Activated CD4-positive, alpha-beta memory T cell treated with anti-CD3 and anti-CD28 coated beads, Interleukin-2, amount 10 ng/mL, durations not matched to agents 7 days and 5 days (primary cell): ENCODE data around the gene KRT84. TPM values are rescaled to one million over a fixed set of nuclear protein-coding genes. Genes with fewer than 3 reads are reported as not detected.

Experiments
- CTCF ChIA-PET: fragments of 350-600 bp; sonication (Branson Sonifier 250); formaldehyde crosslinking; loops from one replicate; lab custom pipeline; 2021; ENCODE audit warnings: antibody characterized with exemption, inconsistent platforms; lab: Charles Lee
- POLR2A ChIA-PET: fragments of 350-600 bp; sonication (Branson Sonifier 250); formaldehyde crosslinking; loops from one replicate; lab custom pipeline; 2021; ENCODE audit warnings: antibody characterized with exemption; lab: Charles Lee
- DNase-seq: peaks from one replicate; pipeline ENCODE4 v3.0.0-alpha.2; 2020
- H3K27ac Mint-ChIP-seq: one replicate; pipeline ENCODE4 v1.8.0; 2021; ENCODE audit warnings: mild to moderate bottlenecking, mixed read lengths
- H3K27me3 Mint-ChIP-seq: one replicate; pipeline ENCODE4 v1.8.0; 2021; ENCODE audit warnings: mixed read lengths
- H3K36me3 Mint-ChIP-seq: one replicate; pipeline ENCODE4 v1.8.0; 2021; ENCODE audit warnings: low read depth, mixed read lengths
- H3K4me1 Mint-ChIP-seq: one replicate; pipeline ENCODE4 v1.8.0; 2021; ENCODE audit warnings: mixed read lengths
- H3K4me3 Mint-ChIP-seq: one replicate; pipeline ENCODE4 v1.8.0; 2021; ENCODE audit warnings: mild to moderate bottlenecking, mixed read lengths
- H3K9me3 Mint-ChIP-seq: one replicate; pipeline ENCODE4 v1.8.0; 2021; ENCODE audit warnings: mixed read lengths
- total RNA-seq, 2 experiments: library from RNA; stranded (reverse); gene quantifications; one replicate each; pipeline ENCODE4 v1.2.3, GENCODE V29; 2021

Gene KRT84
- total RNA-seq, 2 experiments from 2014 or later = not detected

DNA sequence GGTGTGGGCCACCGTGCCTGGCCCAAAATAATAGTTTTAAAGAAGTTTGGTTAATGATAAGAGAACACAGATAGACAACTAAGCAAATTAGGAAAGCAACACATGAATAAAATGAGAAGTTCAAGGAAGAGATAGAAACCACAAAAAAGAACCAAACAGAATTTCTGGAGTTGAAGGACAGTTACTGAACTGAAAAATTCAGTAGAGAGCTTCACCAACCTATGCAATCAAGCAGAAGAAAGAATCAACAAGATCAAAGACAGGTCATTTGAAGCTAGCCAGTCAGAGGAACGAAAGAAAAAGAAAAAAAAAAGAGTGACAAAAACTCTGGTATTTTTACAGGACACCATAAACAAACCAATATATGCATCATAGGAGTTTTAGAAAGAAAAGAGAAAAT is 48.8 kb downstream of the KRT84 start:
- H3K9me3 Mint-ChIP-seq = no peaks in the 10 kb centered on the region
- DNase-seq = no peak
- H3K36me3 Mint-ChIP-seq = no peaks in the 10 kb centered on the region
- CTCF ChIA-PET = interaction anchor here (1.8 kb wide), 2 partner anchors 9 to 58 kb away, joined by 4 to 10 read pairs; no protein-coding TSS in a partner anchor
- H3K4me1 Mint-ChIP-seq = peaks cover 8% of the 10 kb centered on the region
- POLR2A ChIA-PET = no interaction called here
- no peak overlapping the region for H3K27ac Mint-ChIP-seq
- H3K4me3 Mint-ChIP-seq = no peak overlapping the region
- H3K27me3 Mint-ChIP-seq = peaks cover 14% of the 10 kb centered on the region

DNA sequence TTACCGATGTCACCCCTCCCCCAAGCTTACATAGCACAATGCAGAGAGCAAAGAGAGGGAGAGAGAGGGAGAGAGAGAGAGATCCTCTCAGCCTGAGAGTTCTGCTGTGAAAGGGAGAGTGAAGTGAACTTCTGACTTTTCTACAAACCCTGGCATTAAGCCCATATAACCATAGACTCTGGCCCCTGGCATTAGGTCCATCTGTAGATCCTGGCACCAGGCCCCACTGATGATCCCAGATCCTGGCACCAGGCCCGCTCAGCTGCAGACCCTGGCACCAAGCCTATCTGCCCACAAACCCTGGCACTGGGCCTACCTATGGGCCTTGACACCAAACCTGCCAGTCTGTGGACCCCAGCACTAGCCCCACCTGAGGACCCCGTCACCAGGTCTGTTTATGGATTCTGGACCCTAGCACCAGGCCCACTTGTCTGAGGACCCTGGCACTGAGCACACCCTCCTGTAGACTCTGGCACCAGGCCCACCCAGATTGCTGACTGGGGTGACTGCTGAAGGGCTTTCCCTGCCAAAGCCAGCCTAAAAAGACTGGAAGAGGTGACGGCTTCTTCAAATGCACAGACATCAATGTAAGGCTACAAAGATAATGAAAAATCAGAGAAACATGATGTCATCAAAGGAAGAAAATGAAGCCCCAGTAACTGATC is 49.7 kb downstream of the KRT84 start:
- no peak for DNase-seq
- CTCF ChIA-PET = interaction anchor here (1.2 to 1.8 kb wide), 3 partner anchors 8 to 114 kb away, joined by 3 to 10 read pairs (median 4); no protein-coding TSS in a partner anchor
- Mint-ChIP-seq H3K4me1 (peaks cover 8% of the 10 kb centered on the region), H3K27me3 (peaks cover 13% of the 10 kb centered on the region), H3K36me3 (no peaks in the 10 kb centered on the region), H3K9me3 (no peaks in the 10 kb centered on the region), H3K27ac (no peak overlapping the region), H3K4me3 (no peak overlapping the region)
- POLR2A ChIA-PET = no interaction called here

DNA sequence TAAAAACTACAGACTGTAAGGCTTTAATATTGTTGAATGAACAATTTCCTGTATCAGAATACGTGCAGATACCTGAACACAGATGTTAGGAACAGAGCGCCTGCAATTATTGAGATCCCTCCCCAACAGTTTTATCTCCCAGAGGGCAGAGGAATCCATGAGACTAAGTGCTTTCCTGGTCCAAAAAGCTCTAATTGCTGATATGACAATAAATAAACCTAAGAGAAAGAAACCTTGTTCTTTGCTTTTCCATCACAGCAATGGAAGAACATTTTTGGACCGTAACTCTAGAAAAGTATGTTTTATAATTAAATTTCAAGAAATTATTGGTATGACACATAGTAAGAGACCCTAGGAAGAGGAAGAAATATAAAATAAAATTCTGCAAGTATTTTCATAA is 51.3 kb downstream of the KRT84 start:
- no peak for DNase-seq
- ChIA-PET POLR2A (no interaction called here), CTCF (no interaction called here)
- H3K27ac Mint-ChIP-seq = no peak overlapping the region
- H3K4me1 Mint-ChIP-seq = peaks cover 8% of the 10 kb centered on the region
- no peak overlapping the region for H3K4me3 Mint-ChIP-seq
- H3K36me3 Mint-ChIP-seq = no peaks in the 10 kb centered on the region
- H3K27me3 Mint-ChIP-seq = peaks cover 16% of the 10 kb centered on the region
- no peaks in the 10 kb centered on the region for H3K9me3 Mint-ChIP-seq

DNA sequence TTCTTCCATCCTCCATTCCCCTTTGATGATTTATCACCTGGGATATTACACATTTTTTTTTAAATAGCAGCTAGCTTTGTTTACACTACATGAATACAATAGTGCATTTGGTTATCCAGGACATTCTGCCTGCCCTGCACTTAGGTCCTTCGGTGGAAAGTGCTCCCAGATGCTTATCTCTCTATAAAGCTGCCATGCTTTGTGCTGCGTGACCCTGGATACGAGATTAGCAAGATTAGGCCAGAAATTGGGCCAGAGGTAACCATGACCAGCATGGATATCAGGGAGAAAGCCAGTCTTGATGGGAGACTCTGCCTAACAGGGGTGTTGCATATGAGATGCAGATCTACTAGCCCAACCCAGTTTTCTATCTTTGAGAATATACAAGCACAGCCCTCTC is 52.1 kb downstream of the KRT84 start:
- H3K4me1 Mint-ChIP-seq = peaks cover 10% of the 10 kb centered on the region
- ChIA-PET POLR2A (no interaction called here), CTCF (no interaction called here)
- no peaks in the 10 kb centered on the region for H3K9me3 Mint-ChIP-seq
- H3K27me3 Mint-ChIP-seq = peaks cover 10% of the 10 kb centered on the region
- no peak overlapping the region for H3K4me3 Mint-ChIP-seq
- DNase-seq = no peak
- no peaks in the 10 kb centered on the region for H3K36me3 Mint-ChIP-seq
- H3K27ac Mint-ChIP-seq = no peak overlapping the region

DNA sequence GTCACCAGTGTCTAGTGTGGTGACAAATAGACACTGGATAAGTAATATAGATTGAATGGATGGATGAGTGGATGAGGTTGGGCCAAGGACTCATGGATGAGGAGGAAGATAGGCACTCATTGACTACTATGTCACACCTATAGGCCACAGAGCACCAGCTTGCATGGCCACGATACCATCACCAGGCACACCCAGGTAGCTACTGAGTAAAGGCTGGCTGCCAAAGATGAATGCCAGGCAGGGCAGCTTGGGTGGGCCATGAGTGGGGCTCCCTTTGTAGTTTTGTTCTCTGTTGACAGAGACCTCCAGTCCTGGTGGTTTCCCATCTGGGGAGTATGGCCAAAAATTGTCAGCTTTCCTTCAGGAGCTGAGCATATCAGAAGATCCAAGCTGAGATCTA is 53.1 kb downstream of the KRT84 start:
- Mint-ChIP-seq H3K4me1 (peaks cover 17% of the 10 kb centered on the region), H3K9me3 (no peaks in the 10 kb centered on the region), H3K27me3 (peaks cover 8% of the 10 kb centered on the region), H3K27ac (no peak overlapping the region), H3K36me3 (no peaks in the 10 kb centered on the region), H3K4me3 (no peak overlapping the region)
- ChIA-PET CTCF (interaction anchor here (0.7 kb wide), 1 partner anchor 631 kb away, joined by 4 read pairs; no protein-coding TSS in a partner anchor), POLR2A (no interaction called here)
- no peak for DNase-seq

DNA sequence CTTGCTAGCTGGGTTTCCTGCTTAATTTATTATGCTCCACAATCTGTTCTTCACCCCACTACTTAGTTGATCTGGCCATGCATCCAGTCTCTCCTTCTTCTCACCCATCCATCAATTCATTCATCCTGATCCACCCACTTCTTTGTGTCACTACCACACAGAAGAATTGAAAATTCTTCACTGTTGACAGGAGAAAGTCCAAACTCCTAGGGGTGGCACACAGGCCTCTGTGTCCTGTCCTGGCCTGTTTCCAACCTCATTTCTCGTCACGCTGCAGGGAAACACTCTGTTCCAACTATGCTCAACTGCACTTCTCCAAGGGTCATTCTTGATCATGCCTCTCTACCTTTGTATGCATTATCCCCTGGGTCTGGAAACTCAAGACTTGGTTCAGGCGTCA is 53.6 kb downstream of the KRT84 start:
- DNase-seq = no peak
- ChIA-PET CTCF (interaction anchor here (1.0 to 1.6 kb wide), 3 partner anchors 16 to 175 kb away, joined by 3 to 5 read pairs (median 5); no protein-coding TSS in a partner anchor), POLR2A (no interaction called here)
- H3K4me3 Mint-ChIP-seq = no peak overlapping the region
- no peaks in the 10 kb centered on the region for H3K36me3 Mint-ChIP-seq
- peaks cover 19% of the 10 kb centered on the region for H3K4me1 Mint-ChIP-seq
- H3K27me3 Mint-ChIP-seq = peaks cover 8% of the 10 kb centered on the region
- H3K9me3 Mint-ChIP-seq = no peaks in the 10 kb centered on the region
- H3K27ac Mint-ChIP-seq = no peak overlapping the region

DNA sequence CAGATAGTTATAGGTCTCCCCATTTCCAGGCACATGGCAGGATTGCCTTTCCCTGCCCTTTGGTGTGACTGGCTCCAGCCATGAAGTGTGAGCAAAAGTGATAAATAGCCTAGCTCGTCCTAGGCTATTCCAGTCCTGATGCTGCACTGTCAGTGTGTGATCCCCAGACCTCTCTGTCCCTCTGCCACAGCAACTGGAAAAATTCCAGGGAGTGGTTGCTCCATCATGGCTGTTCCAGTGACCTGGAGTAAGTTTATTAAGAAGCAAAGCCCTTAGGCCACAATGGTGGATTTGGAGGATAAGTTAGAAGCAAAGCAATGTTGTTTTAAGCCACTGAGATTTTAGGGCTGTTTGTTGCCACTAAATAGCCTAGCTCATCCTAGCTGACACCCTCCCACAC is 54.4 kb downstream of the KRT84 start:
- no peak overlapping the region for H3K27ac Mint-ChIP-seq
- H3K9me3 Mint-ChIP-seq = no peaks in the 10 kb centered on the region
- peaks cover 16% of the 10 kb centered on the region for H3K4me1 Mint-ChIP-seq
- POLR2A ChIA-PET = interaction anchor here (1.5 kb wide), 1 partner anchor 176 kb away, joined by 3 read pairs; no protein-coding TSS in a partner anchor
- no peak overlapping the region for H3K4me3 Mint-ChIP-seq
- no peaks in the 10 kb centered on the region for H3K36me3 Mint-ChIP-seq
- CTCF ChIA-PET = interaction anchor here (1.0 to 1.6 kb wide), 3 partner anchors 15 to 174 kb away, joined by 3 to 5 read pairs (median 5); no protein-coding TSS in a partner anchor
- DNase-seq = no peak
- H3K27me3 Mint-ChIP-seq = peaks cover 10% of the 10 kb centered on the region

DNA sequence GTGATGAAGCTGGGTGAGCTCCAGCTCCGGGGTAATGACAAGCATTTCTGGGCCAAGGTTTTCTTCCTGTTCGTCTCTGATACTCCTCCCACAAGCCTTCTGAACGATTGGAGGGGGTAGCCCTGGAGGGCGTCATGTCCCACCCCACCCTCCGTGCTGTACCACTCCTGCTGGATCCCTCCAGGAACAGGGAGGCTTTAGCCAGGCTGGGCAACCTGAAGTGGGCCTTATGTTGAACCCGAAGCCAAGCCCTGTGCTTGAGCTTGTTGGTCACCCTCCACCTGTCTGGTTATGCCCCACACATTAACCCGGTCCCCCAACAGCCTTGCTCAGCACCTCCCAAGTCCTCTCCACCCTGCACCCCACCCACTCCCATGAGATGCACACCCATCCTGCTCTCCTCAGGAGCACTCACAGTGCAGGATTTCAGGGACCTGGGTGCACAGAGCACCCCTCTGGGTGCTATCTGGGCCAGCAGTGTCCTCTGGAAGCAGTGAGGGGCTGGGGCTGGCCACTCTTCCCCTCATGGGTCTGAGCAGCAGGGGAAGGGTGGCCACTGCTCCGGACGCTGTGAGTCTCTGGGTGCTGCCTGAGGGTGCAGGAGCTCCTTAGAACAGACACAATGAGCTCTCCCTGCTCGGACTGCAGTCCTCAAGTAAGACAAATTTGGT is 57.5 kb downstream of the KRT84 start:
- Mint-ChIP-seq H3K27me3 (peaks cover 27% of the 10 kb centered on the region), H3K9me3 (no peaks in the 10 kb centered on the region), H3K4me1 (peaks cover 16% of the 10 kb centered on the region), H3K27ac (peak overlapping the region; percentile 13), H3K4me3 (no peak overlapping the region), H3K36me3 (no peaks in the 10 kb centered on the region)
- no peak for DNase-seq
- ChIA-PET CTCF (interaction anchor here (0.6 to 3.5 kb wide), 32 partner anchors 9 to 556 kb away, joined by 3 to 34 read pairs (median 4); no protein-coding TSS in a partner anchor), POLR2A (interaction anchor here (0.8 to 1.3 kb wide), 3 partner anchors 24 to 173 kb away, joined by 3 read pairs; no protein-coding TSS in a partner anchor)

Other genes starting within 250 kb of the KRT84 start
- gene KRT80, start 193.6 kb downstream of the KRT84 start, total RNA-seq = not detected
- gene KRT7, start 152.4 kb downstream of the KRT84 start, total RNA-seq = 1 to 10 TPM; 9.1 to 9.3 TPM
- under 1 TPM; 0.23 to 0.30 TPM for gene KRT86, start 111.0 kb downstream of the KRT84 start, total RNA-seq
- gene KRT81, start 94.1 kb downstream of the KRT84 start, total RNA-seq = not detected
- gene KRT83, start 64.3 kb downstream of the KRT84 start, total RNA-seq = not detected
- not detected for gene KRT85, start 18.2 kb downstream of the KRT84 start, total RNA-seq
- gene KRT82, start 20.7 kb upstream of the KRT84 start, total RNA-seq = not detected
- not detected for gene KRT75, start 48.7 kb upstream of the KRT84 start, total RNA-seq
- gene KRT6B, start 66.5 kb upstream of the KRT84 start, total RNA-seq = not detected
- gene KRT6C, start 88.2 kb upstream of the KRT84 start, total RNA-seq = not detected
- gene KRT6A, start 107.6 kb upstream of the KRT84 start, total RNA-seq = not detected
- not detected for gene KRT5, start 134.7 kb upstream of the KRT84 start, total RNA-seq
- not detected for gene KRT71, start 167.5 kb upstream of the KRT84 start, total RNA-seq
- gene KRT74, start 188.2 kb upstream of the KRT84 start, total RNA-seq = not detected
- gene KRT72, start 215.8 kb upstream of the KRT84 start, total RNA-seq = not detected
- not detected for gene KRT73, start 232.9 kb upstream of the KRT84 start, total RNA-seq